GM12892 (cell line): ENCODE results near the gene ZNF627.

ENCODE experiments used
- POLR2A ChIP-seq: IDR thresholded peaks from 2 replicates; pipeline ENCODE4 v1.6.1; 2011; ENCODE audit warnings: low read depth, low read length, control low read depth
- POLR2AphosphoS5 ChIP-seq: IDR thresholded peaks from 2 replicates; pipeline ENCODE4 v1.6.1; 2011; ENCODE audit warnings: low read depth, low read length, control low read depth

DNA sequence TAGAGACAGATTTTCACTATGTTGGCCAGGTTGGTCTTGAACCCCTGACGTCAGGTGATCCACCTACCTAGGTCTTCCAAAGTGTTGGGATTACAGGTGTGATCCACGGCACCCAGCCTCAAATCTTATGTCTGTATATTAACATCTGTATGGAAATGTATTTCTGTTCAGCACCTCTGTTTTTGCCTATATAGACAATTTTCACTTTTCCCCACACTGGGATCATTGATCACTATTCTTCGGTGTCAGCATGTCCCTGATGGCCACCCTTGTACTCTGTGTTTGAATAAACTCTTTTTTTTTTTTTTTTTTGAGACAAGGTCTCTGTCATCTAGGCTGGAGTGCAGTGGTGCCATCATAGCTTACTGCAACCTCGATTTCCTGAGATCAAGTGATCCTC, 3.2 kb upstream of the ZNF627 start:
- TF ChIP-seq POLR2AphosphoS5 (no peak), POLR2A (no peak)
